GM19043 (cell line): ENCODE measurements around the gene CHST11.
A peak's percentile ranks its signal among the peaks of the same experiment; 100 is the strongest.

Experiments
- ATAC-seq: cut with Tn5 transposase; IDR thresholded peaks from one replicate; pipeline ENCODE4 v1.9.1; 2021; ENCODE audit warnings: low read depth; ENCODE audit not compliant: unreplicated experiment

CHST11 gene

GRCh38 chr12:104427547-104427938 lies 29.2 kb upstream of the CHST11 start:
- ATAC-seq = no peak

DNA sequence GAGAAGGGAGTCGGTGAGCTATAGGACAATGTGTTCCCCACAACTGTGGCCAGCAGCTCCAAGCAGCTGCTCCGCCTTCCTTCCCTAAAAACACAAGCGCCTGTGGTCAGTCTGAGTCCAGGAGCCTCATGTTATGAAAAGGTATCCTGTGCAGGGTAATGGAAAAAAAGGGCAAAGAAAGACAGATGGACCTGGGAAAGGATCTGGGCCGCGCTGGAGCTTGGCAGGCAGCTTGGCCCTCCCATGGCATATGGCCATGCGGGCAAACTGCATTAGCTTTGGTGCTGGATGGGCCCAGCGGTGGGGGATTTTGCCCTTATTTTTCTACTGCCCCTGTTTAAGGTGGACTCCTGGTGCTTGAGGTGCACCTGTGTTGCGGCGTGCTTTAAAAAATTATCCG lies 23.7 kb upstream of the CHST11 start:
- no peak for ATAC-seq

DNA sequence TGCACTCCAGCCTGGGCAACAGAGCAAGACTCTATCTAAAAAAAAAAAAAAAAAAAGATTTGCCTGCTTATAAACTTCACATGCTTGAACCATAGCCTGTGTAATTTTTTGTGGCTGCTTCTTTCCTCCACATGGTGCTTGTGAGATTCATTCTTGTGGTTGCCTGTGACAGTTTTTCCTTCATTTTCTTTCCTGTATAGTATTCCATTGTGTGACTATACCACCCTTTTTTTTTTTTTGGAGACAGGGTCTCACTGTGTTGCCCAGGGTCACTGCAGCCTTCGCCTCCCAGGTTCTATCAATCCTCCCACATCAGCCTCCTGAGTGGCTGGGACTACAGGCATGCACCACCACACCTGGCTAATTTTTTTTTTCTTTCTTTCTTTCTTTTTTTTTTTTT lies 22.6 kb upstream of the CHST11 start:
- ATAC-seq = no peak

DNA sequence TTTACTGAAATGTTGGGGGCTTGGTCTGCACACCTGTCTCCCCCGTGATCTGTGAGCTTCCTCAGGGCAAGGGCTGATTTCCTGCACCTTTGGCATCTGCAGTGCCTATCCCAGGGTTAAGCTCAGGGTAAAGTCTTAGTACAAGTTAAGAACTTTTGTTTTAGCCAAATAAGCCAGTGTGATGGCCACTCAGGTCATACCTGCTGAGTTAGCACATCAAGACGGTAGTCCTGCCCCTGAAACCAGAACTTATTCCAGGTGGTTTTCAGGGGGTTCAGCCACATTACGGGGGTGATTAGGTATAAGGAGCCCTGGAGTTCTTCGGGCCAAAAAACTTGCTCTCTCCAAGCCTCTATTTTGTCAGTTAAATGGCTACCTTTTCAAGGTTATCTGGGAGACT lies 21.6 kb upstream of the CHST11 start:
- no peak for ATAC-seq

GRCh38 chr12:104435765-104436164 lies 21.0 kb upstream of the CHST11 start:
- no peak for ATAC-seq

DNA sequence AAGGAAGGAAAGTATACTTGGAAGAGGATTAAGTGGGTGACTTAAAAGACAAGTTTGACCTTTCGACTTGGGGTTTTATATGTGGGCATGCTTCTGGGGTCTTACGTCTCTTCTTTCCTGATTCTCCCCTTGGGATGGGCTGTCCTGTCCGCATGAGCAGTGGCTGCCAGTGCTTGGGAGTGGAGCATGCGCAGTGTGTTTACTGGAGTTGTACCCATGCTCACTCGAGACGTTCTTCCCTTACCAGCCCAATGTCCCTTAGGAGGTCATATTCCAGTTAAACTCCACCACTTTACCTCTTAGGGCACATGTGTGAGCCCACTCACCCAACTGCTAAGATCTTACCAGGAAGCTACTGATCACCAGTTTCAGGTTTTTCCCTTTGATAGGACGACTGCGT lies 20.0 kb upstream of the CHST11 start:
- no peak for ATAC-seq

DNA sequence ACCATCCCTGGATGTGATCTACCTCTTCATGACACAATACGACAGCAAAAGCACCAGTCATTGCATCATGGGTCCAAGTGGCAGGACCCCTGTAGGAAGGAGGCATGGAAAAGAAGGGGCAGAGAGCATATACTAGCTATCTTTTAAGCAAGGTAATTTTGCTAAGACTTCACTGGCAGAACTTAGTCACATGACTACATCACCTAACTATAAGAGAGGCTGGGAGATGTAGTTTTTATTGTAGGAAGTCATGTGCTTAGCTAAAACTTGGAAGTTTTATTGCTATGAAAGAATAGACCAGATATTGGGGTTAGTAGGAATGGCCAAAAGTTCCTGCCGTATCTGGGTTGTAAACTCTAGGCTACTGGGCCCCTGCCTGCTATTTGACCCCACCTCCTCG lies 18.6 kb upstream of the CHST11 start:
- ATAC-seq = no peak

- ATAC-seq = no peak
These were observed 17.6 kb upstream of the CHST11 start for GRCh38 chr12:104439137-104439536.

DNA sequence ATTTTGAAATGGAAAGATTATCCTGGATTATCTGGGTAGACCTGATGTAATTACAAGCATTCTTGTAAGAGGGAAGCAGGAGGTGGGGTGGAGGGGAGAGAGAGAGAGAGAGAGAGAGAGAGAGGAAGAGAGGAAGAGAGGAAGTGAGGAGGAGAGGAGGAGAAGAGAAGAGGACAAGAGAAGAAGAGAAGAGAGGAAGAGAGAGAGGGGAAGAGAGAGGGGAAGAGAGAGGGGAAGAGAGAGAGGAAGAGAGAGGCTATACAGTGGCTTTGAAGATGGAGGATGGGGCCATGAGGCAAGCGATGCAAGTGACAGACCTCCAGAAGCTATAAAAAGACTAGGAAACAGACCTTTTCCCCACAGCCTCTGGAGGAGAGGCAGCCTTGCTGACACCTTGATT lies 13.7 kb upstream of the CHST11 start:
- ATAC-seq = no peak

GRCh38 chr12:104446646-104447421 lies 9.9 kb upstream of the CHST11 start:
- ATAC-seq = no peak

DNA sequence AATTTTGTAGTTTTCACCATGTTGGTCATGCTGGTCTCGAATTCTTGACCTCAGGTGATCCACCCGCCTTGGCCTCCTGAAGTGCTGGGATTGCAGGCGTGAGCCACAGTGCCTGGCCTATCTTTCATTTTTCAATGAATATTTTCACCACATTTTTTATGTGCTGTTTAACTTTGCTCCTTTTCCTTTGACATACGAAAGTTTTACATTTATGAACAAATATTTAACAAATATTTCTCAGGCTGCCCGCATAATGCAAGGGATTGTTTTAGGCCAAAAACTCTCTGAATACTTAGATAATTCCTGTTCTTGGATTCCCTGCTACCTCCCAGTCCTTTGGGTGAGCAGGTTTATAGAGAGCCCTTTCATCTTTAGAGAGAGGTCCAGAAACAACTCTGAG lies 8.7 kb upstream of the CHST11 start:
- ATAC-seq = no peak

DNA sequence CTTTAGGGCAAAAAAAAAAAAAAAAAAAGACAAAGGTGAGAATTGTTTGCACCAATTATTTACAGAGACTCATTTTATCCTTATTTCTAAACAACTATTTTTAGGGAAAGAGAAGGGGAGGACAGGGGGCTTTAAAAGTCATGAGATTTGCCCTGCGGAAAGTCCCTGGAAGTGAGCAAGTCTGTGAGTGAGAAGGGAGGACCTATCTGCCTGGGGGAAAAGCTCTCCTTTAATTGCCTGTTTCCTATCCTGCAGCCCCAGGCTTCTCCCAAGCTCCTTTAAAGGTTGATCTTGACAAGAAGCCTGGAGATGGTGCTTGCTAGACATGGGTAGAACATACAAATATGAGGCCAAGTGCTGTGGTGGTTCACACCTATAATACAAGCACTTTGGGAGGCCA lies 8.3 kb upstream of the CHST11 start:
- no peak for ATAC-seq

DNA sequence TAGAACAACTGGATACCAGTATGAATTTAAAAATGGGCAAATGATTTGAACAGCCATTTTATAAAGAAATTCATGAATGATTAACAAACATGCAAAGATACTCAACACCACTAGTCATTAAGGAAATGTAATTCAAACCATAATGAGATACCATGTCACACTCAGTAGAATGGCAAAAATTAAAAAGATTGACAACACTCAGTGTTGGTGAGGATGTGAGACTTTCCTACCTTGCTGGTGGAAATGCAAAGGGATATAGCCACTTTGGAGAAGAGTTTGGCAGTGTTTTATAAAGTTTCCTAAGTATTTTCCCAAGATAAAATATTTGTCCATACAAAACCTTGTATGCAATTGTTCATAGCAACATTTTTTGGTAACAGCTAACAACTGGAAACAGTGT lies 6.0 kb upstream of the CHST11 start:
- ATAC-seq = no peak

DNA sequence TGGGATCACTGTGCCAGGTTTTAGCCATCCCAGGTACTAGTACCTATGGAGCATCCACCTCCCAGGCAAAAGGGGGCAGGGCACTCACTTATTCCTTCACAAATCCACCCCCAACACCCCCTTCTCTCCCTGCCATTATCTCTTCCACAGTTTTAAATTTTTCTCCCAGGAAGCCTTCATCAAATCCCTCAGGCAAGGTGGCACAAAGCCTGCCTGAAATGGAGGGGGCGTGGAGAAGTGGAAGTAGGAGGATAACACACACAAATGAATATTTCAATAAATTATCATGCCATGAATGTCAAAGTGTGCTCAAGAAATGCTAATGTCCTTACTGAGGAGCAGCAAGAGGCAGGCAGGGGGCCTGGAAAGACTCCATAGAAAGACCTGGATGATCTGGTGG lies 4.7 kb upstream of the CHST11 start:
- ATAC-seq = no peak

- no peak for ATAC-seq
These were observed 3.6 kb upstream of the CHST11 start for GRCh38 chr12:104453133-104453532.

DNA sequence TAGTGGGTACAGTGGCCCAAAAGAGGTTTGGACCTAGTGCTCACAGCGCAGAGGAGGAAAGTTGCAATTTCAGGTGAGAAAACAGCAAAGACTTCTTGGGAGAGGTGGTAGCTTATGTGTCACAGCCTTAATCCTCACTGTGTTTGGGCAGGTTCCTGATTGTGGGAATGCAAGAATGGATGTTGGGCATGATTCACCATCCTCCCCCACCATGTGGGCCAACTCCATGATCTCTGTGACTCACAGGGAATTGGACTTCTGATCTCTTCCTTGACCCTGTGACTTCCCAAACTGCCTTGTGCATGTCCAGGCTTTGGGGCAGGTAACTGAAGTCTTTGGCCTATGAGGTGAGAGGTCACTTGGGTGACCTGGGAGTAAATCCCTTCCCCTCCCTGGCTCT lies 1.8 kb upstream of the CHST11 start:
- ATAC-seq = no peak

DNA sequence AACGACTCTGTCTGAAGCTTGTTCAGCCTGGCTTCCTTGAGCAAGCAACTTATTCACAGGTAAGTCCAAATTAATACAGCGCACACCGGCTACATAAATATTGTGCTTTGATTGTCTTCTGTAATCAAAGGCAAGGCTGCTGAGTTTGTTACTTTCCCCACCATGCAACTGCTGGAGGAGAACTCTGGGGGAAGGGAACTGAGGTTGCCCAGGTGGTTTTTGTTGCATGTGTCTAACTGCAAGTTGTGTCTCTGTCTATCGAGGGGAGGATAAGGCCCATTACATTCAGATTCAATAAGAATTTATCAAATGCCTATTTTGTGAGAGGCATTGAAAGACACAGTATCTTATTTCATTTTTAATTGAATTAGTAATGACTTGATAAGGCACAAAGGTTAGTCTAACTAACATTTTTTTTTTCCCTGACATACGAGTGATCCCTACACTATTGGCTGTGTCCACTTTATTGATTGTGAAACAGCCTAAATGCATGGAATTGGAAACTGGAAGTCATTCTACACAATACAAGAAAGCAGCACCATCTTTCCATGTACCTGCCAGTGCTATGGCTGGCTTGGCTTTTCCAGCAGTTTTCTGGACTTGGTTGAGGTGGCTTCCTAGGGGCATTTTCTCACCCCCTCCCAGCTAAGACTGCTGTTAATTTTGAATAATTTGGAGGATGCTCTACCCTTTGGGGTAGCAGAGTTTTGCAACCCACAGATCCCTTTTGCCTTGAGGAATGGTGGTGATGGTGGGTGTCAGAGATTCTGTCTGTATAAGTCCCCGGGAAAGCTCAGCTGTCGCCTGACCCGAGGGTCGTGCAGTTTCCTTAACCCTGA lies 951 bp upstream of the CHST11 start:
- no peak for ATAC-seq

GRCh38 chr12:104456950-104457745 lies 400 bp downstream of the CHST11 start:
- peak; percentile 33 for ATAC-seq

DNA sequence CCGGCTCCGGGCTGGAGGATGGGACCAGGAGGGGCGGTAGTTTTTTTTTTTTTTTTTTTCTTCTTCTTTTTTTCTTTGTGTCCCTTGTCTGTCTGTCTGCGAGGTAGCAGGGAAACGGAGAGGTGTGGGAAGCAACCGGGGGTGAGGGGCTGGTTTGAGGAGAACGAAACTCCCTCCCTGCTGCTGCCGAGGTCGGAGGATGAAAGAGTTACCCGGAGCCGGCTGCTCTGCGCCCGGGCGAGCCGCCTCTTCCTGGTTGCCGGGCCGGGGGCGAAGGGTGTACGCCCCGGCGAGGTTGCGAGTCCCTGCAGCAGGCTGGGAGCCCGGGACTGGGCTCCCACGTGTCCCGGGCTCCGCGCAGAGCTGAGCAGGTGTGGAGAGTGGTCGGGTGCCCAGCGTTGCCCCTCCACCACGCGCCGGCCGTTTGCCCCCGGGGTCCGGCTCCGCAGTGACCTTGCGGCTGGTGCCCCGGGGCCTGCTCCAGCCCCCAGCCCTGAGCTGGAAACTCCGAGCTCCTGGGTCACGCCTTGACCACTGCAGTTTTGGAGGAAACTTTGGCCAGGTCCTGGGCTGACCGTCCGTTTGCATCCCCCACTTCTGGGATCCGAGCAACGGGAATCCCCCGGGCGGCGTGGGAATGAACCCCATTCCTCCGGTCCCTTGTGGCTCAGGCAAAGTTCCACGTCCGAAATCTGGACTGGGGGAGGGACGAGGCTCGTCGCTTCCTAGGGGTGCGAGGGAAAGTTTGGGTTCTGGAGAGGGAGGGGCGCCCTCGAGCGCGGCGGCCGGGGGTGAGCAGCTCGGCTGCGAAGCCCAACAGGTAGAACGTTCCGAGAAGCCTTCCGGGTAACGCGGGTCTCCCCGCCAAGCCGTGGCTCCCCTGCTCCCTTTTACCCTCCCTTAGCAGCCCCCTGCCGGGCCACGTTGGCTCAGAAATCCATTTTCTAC lies 1.3 kb downstream of the CHST11 start:
- ATAC-seq = no peak

DNA sequence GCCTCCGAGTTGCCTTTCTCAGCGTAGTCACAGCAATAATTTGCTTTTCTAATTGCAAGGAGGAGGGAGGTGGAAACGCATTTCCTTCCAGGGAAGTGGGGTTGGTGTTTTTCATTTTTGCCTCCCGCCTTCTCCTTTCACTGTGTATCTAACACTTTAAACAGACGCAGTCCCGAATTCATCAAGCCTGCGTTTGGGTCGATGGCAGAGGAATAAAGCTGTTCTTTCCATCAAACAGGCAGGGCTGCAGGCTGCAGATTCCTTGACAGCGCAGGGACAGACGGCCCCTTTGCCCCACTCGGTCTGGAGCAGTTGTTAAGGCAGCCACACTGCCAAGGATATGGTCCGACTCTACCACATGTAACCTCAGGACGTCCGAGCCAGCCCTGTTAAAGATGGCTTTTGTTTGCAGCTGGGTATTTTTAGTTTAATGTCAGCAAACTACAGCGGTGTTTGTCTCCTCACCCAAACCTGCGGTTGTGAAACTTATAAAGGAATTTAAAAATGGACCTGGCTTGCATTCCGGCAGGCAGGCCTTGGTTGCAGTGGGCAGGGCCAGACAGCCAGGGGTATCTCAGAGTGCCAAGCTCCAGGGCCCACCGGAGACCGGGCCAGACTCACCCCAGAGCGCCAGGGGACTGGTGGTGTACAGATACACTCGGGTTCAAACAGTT lies 2.1 kb downstream of the CHST11 start:
- ATAC-seq = no peak
